Activated effector memory CD4-positive, alpha-beta T cell treated with anti-CD3 and anti-CD28 coated beads, Interleukin-2, amount 50 U/mL, for 16 hours (primary cell): ENCODE results near the gene RABGGTA.
A peak's percentile ranks its signal among the peaks of the same experiment; 100 is the strongest.

Experiments used
- DNase-seq: peaks from one replicate; pipeline ENCODE4 v3.0.0-alpha.2; 2020

Gene RABGGTA, protein sequence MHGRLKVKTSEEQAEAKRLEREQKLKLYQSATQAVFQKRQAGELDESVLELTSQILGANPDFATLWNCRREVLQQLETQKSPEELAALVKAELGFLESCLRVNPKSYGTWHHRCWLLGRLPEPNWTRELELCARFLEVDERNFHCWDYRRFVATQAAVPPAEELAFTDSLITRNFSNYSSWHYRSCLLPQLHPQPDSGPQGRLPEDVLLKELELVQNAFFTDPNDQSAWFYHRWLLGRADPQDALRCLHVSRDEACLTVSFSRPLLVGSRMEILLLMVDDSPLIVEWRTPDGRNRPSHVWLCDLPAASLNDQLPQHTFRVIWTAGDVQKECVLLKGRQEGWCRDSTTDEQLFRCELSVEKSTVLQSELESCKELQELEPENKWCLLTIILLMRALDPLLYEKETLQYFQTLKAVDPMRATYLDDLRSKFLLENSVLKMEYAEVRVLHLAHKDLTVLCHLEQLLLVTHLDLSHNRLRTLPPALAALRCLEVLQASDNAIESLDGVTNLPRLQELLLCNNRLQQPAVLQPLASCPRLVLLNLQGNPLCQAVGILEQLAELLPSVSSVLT

DNA sequence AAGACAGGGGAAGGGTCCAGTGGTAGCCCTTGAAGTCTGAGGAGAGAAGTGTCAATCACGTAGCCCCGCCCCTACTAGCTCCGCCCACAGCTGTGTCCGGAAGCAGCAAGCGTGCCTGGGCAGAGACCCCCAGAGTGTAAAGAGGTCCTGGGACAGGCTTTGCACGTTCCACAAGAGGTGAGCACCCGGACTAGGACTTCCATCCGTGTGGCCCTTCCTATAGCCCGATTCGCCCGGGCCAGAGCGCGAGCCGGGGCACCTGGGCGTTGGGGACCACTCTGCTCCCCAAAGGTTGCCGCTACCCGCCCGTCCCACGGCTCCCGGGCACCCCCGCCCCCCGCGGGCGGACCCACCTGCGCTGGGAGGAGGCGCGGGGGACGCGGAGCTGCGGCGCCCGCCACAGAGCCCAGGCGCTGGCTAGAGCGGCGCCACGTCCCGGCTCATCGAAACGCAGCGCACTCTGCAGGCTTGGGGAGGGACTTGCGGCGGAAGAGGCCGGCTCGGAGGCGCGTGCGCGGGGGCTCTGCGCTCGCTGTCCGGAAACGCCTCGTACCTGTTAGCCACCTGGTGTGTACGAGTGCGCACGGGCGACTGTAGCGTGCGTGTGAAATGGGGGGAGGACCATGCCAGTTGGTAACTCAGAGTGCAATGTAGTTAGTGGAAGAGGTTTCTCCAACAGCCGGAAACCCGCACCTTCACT, at the start of gene RABGGTA:
Gene RABGGTA (minus strand): TSS at position 464 of the 700 bp plus-strand sequence. CDS start 482 bp downstream, outside the sequence.
- peak; percentile 96 for DNase-seq

- DNase-seq = no peak
These were observed 45.9 kb upstream of the RABGGTA start for GRCh38 chr14:24317141-24317928.

GRCh38 chr14:24316597-24316950, 45.2 kb upstream of the RABGGTA start:
- DNase-seq = no peak

DNA sequence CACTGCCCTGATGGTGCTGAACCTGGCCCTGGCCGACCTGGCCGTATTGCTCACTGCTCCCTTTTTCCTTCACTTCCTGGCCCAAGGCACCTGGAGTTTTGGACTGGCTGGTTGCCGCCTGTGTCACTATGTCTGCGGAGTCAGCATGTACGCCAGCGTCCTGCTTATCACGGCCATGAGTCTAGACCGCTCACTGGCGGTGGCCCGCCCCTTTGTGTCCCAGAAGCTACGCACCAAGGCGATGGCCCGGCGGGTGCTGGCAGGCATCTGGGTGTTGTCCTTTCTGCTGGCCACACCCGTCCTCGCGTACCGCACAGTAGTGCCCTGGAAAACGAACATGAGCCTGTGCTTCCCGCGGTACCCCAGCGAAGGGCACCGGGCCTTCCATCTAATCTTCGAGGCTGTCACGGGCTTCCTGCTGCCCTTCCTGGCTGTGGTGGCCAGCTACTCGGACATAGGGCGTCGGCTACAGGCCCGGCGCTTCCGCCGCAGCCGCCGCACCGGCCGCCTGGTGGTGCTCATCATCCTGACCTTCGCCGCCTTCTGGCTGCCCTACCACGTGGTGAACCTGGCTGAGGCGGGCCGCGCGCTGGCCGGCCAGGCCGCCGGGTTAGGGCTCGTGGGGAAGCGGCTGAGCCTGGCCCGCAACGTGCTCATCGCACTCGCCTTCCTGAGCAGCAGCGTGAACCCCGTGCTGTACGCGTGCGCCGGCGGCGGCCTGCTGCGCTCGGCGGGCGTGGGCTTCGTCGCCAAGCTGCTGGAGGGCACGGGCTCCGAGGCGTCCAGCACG, 44.6 kb upstream of the RABGGTA start:
- no peak for DNase-seq

DNA sequence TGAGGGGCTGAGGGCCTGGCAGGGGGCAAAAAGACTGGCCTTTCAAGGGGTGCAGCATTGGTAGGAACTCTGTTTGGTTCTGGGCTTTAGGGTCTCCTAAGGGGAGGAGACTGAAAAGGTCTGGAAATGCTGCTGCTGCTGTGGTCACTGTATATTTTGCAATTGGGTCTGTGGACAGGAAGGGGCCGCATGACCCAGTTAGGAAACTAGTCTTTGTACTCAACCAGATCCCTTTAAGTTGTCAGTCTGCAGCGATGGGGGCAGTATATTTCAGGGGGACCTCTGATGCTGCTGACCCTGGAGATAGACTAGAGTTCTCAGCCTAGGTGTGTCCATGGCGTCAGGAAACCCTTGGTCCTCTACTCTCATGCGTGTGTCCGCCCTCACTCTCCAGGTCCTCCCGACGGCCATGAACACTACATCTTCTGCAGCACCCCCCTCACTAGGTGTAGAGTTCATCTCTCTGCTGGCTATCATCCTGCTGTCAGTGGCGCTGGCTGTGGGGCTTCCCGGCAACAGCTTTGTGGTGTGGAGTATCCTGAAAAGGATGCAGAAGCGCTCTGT, 43.9 kb upstream of the RABGGTA start:
- no peak for DNase-seq

DNA sequence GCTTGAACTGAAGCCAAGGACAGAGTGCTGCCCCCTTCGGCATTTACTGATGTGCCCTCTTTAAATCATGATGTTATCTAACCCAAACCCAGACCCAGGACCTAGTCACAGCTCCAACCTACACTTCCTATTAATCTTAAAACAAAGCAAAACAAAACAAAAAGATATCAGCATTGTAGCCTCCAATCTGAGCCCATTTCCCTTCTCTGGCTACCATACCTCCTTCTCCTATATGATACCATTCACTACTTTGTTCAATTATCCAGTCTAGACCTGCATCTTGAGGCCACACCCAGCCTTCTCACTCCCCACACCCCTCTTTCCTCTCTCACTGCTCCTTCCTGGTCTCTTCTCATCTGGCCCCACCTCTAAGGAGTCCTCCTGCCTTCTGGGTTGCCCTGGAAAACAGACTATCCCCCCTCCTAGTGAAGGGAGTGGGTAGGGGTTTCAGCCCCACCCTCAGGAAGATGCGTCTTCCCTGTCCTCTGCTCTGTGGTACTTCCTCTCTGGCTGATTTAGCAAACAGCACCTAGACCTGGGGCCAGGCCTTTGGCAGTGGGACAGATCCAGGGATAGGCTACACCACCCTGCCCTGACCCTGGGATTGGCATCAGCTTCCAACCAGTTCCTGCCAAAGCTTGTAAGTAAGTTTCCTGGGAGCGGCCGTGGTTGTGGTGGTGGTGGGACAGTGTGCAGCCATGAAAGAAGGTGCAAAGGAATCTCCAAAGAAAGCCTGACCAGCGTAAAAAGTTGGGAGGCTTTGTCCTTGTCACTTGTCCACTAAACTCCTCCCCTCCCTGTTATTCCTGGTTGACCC, 43.2 kb upstream of the RABGGTA start:
- DNase-seq = no peak

GRCh38 chr14:24313913-24314312, 42.5 kb upstream of the RABGGTA start:
- no peak for DNase-seq

DNA sequence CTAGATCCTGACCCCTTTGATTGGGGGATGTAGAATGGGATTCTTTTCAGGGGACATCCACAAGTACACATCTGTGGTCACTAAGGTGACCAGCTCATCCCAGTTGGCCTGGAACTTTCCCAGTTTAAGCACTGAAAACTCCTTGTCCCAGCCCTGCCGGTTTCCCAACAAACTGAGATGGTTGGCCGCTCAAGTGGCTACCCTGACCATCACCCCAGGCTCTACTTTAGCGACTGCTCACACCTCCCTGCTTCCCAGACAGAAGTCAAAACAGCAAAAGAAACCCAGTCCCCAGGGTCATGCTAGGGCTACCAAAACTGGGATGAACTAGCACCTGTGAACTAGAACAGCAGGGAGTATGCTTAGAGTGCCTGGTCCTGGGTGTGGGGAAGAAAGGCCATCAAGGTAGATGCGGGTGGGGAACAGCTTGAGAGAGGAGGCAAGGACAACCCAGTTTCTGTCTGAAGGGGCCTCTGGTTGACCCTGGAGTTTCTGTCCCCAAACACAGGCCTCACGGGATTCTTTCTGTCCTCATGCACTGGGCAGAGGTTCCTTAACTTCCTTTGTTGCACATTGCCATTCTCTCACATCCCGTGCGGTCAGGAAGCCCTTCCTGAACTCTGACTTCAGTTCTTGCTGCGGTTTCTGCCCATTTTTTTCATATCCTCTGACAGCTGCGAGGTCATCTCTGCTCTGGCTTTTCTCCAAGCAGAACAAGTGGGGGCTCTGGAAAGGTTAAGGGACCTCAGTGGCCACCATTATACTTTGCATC, 41.5 kb upstream of the RABGGTA start:
- peak; percentile 70 for DNase-seq

DNA sequence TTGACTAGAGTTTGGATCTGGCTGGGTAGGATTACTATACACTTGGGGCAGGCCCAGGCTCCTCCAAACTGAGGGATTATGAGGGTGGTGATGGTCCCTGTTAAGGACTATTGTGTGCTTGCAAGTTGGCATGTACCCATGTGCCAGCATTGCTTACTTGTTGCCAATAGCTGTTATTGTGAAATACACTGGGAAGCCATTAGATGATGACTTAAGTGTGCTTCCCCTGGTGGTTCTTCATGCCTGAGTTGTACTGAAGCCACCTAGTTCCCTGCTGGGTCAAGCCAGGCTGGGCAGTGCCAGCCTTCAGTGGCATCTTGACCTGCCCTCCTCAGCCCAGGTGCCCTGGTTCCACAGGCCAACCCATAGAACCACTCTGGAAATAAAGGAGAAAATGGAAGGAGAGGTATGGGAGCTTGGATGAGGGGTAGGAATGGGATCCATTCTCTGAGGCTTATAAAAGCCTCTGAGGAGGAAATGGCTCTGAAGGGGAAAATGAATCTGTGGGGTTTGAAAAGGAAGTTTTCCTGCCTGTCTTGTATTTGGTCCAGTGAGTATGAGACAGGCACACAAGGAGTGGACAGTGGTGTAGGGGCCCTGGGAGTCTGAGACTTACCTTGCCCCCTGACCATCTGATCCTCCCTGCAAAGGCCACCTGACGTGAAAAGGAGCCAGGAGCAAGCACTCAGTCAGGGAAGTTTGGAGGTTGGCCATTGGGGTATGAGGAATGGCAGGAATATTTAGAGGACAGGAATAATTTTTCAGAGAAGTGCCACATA, 40.6 kb upstream of the RABGGTA start:
- no peak for DNase-seq

GRCh38 chr14:24310646-24311604, 39.5 kb upstream of the RABGGTA start, which contains the start of gene LTB4R:
TSS of gene LTB4R (plus strand) at chr14:24311502. CDS start at chr14:24315652, 4,150 bp downstream.
- DNase-seq = peak; percentile 89

DNA sequence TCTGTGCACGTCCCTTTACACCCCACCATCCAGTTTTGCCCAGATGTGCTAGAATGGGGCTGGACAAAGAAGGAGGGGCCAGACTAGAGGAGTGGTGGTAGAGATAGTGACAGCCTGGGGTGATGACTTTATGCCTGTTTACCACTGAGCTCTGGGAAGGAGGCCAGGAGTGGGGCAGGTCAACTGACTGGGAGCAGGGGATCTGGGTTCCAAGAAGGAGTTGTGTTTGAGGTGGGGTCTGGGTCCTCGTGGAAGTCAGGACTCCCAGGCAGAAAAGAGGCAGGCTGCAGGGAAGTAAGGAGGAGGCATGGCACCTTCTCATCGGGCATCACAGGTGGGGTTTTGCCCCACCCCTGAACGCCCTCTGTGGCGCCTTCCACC, 38.9 kb upstream of the RABGGTA start:
- no peak for DNase-seq

GRCh38 chr14:24309538-24310264, 38.3 kb upstream of the RABGGTA start, which contains the start of gene LTB4R2:
TSS of gene LTB4R2 (plus strand) at chr14:24310140. CDS start at chr14:24310665, 525 bp downstream.
- DNase-seq = no peak

DNA sequence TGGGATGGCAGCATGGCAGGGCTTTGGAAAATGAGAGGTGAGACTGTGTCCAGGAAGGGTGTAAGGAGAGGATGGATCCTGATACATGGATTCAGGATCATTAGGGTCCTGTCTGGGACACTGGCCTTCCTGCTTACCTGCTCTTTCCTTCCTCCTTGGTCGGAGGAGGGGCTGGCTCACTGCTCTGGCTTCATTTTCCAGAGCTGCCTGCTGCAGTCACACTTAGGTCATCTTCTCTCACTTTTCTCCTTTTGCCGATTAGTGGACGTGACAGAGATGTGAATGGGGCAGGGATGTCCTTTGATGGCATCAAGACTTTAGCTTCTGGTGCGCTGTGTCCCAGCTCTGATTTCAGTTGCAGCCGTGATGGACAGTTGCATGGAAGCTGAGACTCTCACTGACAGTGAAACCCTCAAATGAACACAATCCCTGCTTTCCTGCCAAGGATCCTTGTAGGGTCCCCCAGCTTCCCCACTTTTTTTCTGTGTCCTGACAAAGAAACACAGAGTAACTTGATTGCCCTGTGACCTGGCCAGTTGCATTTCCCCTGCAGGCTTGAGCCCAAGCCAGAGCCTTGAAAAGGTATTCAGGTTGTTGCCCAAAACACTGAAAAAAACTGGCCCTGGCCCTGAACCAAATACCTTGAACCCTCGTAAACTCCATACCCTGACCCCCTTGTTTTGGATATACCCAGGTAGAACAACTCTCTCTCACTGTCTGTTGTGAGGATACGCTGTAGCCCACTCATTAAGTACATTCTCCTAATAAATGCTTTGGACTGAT, 37.1 kb upstream of the RABGGTA start:
- DNase-seq = no peak

GRCh38 chr14:24307575-24308341, 36.4 kb upstream of the RABGGTA start, which contains the start of gene CIDEB:
TSS of gene CIDEB (minus strand) at chr14:24307977. CDS start at chr14:24307858, 119 bp downstream.
- DNase-seq = peak; percentile 84

DNA sequence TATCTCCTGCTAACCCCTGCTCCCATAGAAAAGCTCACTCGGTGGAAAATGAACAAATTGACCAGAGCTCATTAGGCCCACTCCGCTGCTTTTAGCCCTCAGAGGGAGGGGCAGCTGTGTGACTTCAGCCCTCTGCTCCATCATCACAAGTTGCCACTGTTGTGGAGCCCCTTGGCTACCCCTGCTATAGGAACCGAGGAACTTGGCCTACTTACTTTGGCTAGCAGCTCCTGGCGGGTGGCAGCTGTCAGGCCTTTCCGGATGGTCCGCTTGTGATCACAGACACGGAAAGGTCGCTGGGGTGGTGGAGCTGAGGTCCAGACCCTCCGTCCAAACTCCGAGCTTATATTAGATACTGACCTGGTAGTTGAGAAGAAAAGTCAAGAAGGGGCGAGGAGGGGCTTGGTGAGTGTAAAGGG, 35.8 kb upstream of the RABGGTA start:
- no peak for DNase-seq

DNA sequence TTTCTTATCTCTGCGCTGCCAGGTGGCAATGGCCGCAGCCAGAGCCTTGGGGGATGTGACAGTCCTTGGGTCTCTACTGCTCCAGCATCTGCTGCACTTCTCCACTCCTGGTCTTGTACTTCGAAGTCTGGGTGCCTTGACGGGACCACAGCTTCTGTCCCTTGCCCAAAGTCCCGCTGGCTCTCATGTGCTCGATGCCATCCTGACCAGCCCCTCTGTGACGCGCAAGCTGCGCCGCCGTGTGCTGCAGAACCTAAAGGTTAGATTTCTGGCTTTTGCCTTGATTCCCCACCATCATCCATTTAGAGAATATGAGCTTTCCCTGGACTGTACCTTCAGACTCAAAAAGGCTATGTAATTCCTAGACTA, 32.6 kb upstream of the RABGGTA start:
- DNase-seq = no peak
